GM18858 (cell line): Measurements from ENCODE around the gene RILPL1.
A peak's percentile ranks its signal among the peaks of the same experiment; 100 is the strongest.
"Not testable (repeated sequence)": the region's sequence is repeated elsewhere in the genome, so short reads cannot be mapped to it uniquely, and the experiment has no call there.

ENCODE experiments used
- ATAC-seq: cut with Tn5 transposase; IDR thresholded peaks from one replicate; pipeline ENCODE4 v1.9.1; 2021; ENCODE audit not compliant: unreplicated experiment

The RILPL1 gene

GRCh38 chr12:123469978-123470377 lies 63.5 kb downstream of the RILPL1 start:
- no peak for ATAC-seq

- ATAC-seq, result no peak
These were observed 64.7 kb downstream of the RILPL1 start for GRCh38 chr12:123468786-123469185.

GRCh38 chr12:123465084-123465483 lies 68.4 kb downstream of the RILPL1 start:
- ATAC-seq, result no peak

- not testable (repeated sequence) for ATAC-seq
These were observed 70.3 kb downstream of the RILPL1 start for GRCh38 chr12:123463174-123463573.

- no peak for ATAC-seq
These were observed 75.3 kb downstream of the RILPL1 start, which contains the start of gene SNRNP35 for GRCh38 chr12:123457980-123458779. TSS of gene SNRNP35 (plus strand) at chr12:123458139. CDS start at chr12:123465541, 7,402 bp downstream.

- no peak for ATAC-seq
These were observed 80.4 kb downstream of the RILPL1 start for GRCh38 chr12:123453165-123453564.

GRCh38 chr12:123452276-123452550 lies 81.3 kb downstream of the RILPL1 start:
- ATAC-seq, result not testable (repeated sequence)

- no peak for ATAC-seq
These were observed 82.9 kb downstream of the RILPL1 start for GRCh38 chr12:123450636-123451035.

- no peak for ATAC-seq
These were observed 83.7 kb downstream of the RILPL1 start for GRCh38 chr12:123449856-123450255.

- ATAC-seq, result no peak
These were observed 84.2 kb downstream of the RILPL1 start for GRCh38 chr12:123449249-123449733.

- no peak for ATAC-seq
These were observed 87.2 kb downstream of the RILPL1 start for GRCh38 chr12:123446333-123446713.

GRCh38 chr12:123445388-123446332 lies 87.9 kb downstream of the RILPL1 start:
- ATAC-seq, result no peak

- no peak for ATAC-seq
These were observed 89.2 kb downstream of the RILPL1 start for GRCh38 chr12:123444092-123445026.

- ATAC-seq, result no peak
These were observed 90.7 kb downstream of the RILPL1 start for GRCh38 chr12:123442774-123443173.

GRCh38 chr12:123441523-123442164 lies 91.9 kb downstream of the RILPL1 start:
- peak; percentile 64 for ATAC-seq

GRCh38 chr12:123436017-123436964 lies 97.2 kb downstream of the RILPL1 start, which contains the start of gene RILPL2:
TSS of gene RILPL2 (minus strand) at chr12:123436684. CDS start at chr12:123436420, 264 bp downstream.
- ATAC-seq, result peak; percentile 40

GRCh38 chr12:123435636-123436016 lies 97.9 kb downstream of the RILPL1 start:
- no peak for ATAC-seq

GRCh38 chr12:123433615-123434014 lies 99.9 kb downstream of the RILPL1 start:
- no peak for ATAC-seq
